ENCODE data around the gene CCDC73. TPM values are rescaled to one million over a fixed set of nuclear protein-coding genes. Genes with fewer than 3 reads are reported as not detected.
"Not testable (repeated sequence)": the region's sequence is repeated elsewhere in the genome, so short reads cannot be mapped to it uniquely, and the experiment has no call there.

Gene CCDC73
- total RNA-seq, 2 donors from 2014 or later, result not detected

- ATAC-seq (no peak), DNase-seq (no peak)
- intact Hi-C loops (cut with DNase I), result loop anchor here in 1 of 2 donors (10.0 kb wide), 1 partner anchor 289 kb away; no protein-coding TSS in a partner anchor
These were observed 180.8 kb downstream of the CCDC73 start for GRCh38 chr11:32613500-32614151.

GRCh38 chr11:32610797-32611352, 183.6 kb downstream of the CCDC73 start:
- ATAC-seq (no peak), DNase-seq (no peak)
- intact Hi-C loops (cut with DNase I), result loop anchor here in 1 of 2 donors (10.0 kb wide), 1 partner anchor 286 kb away; no protein-coding TSS in a partner anchor

- DNase-seq; ATAC-seq; intact Hi-C loops (cut with DNase I): not testable (repeated sequence)
These were observed 185.6 kb downstream of the CCDC73 start for GRCh38 chr11:32608826-32609225.

GRCh38 chr11:32606220-32606619, 188.2 kb downstream of the CCDC73 start:
- intact Hi-C loops (cut with DNase I), result no loop called here
- DNase-seq (no peak), ATAC-seq (no peak)

- DNase-seq, result no peak
- intact Hi-C loops (cut with DNase I), result no loop called here
- ATAC-seq, result no peak
These were observed 191.6 kb downstream of the CCDC73 start for GRCh38 chr11:32602657-32603415.

GRCh38 chr11:32597921-32598320, 196.5 kb downstream of the CCDC73 start:
- DNase-seq (no peak), ATAC-seq (no peak)
- intact Hi-C loops (cut with DNase I), result no loop called here

GRCh38 chr11:32596114-32596513, 198.3 kb downstream of the CCDC73 start:
- ATAC-seq; intact Hi-C loops (cut with DNase I); DNase-seq: not testable (repeated sequence)

- no peak for DNase-seq
- intact Hi-C loops (cut with DNase I), result no loop called here
These were observed 200.2 kb downstream of the CCDC73 start for GRCh38 chr11:32594272-32594671.

GRCh38 chr11:32586576-32587190, 207.8 kb downstream of the CCDC73 start:
- DNase-seq (no peak), ATAC-seq (no peak)
- intact Hi-C loops (cut with DNase I), result loop anchor here in 1 of 2 donors (10.0 kb wide), 1 partner anchor 162 kb away; no protein-coding TSS in a partner anchor

More at GRCh38 chr11:32594272-32594671, 200.2 kb downstream of the CCDC73 start:
- ATAC-seq, result no peak

- intact Hi-C loops (cut with DNase I), result loop anchor here in 1 of 2 donors (10.0 kb wide), 1 partner anchor 160 kb away; no protein-coding TSS in a partner anchor
- DNase-seq (no peak), ATAC-seq (no peak)
These were observed 209.5 kb downstream of the CCDC73 start for GRCh38 chr11:32584921-32585320.

- intact Hi-C loops (cut with DNase I), result loop anchor here in 1 of 2 donors (10.0 kb wide), 1 partner anchor 159 kb away; no protein-coding TSS in a partner anchor
- DNase-seq (peak; percentile 98), ATAC-seq (peak; percentile 100)
These were observed 210.8 kb downstream of the CCDC73 start, which contains the start of gene EIF3M for GRCh38 chr11:32583459-32584271. Gene EIF3M (plus strand): TSS chr11:32583831. CDS start chr11:32583888, 57 bp downstream.

GRCh38 chr11:32581556-32581955, 212.9 kb downstream of the CCDC73 start:
- intact Hi-C loops (cut with DNase I), result loop anchor here in 1 of 2 donors (10.0 kb wide), 1 partner anchor 157 kb away; no protein-coding TSS in a partner anchor
- DNase-seq (no peak), ATAC-seq (no peak)

- DNase-seq (no peak), ATAC-seq (no peak)
- intact Hi-C loops (cut with DNase I), result loop anchor here in 1 of 2 donors (10.0 kb wide), 1 partner anchor 156 kb away; no protein-coding TSS in a partner anchor
These were observed 213.5 kb downstream of the CCDC73 start for GRCh38 chr11:32580967-32581366.

- ATAC-seq (no peak), DNase-seq (no peak)
- intact Hi-C loops (cut with DNase I), result no loop called here
These were observed 218.0 kb downstream of the CCDC73 start for GRCh38 chr11:32576456-32576855.

- ATAC-seq (no peak), DNase-seq (no peak)
- intact Hi-C loops (cut with DNase I), result no loop called here
These were observed 219.4 kb downstream of the CCDC73 start for GRCh38 chr11:32575070-32575469.

- ATAC-seq, result no peak
- no peak for DNase-seq
- intact Hi-C loops (cut with DNase I), result no loop called here
These were observed 220.0 kb downstream of the CCDC73 start for GRCh38 chr11:32574421-32574820.

GRCh38 chr11:32573228-32573627, 221.2 kb downstream of the CCDC73 start:
- ATAC-seq, result no peak
- intact Hi-C loops (cut with DNase I), result no loop called here

GRCh38 chr11:32571039-32571438, 223.4 kb downstream of the CCDC73 start:
- no peak for ATAC-seq
- intact Hi-C loops (cut with DNase I), result no loop called here

More at GRCh38 chr11:32573228-32573627, 221.2 kb downstream of the CCDC73 start:
- DNase-seq, result no peak

More at GRCh38 chr11:32571039-32571438, 223.4 kb downstream of the CCDC73 start:
- DNase-seq, result no peak

All from left cardiac atrium (tissue), 4 donors.